Stimulated activated CD8-positive, alpha-beta memory T cell treated with anti-CD3 and anti-CD28 coated beads, Interleukin-12 subunit alpha, Interleukin-12 subunit beta, amount 100 ng/mL, for 24 hours (primary cell): ENCODE measurements around the gene CNNM4.
"Not testable (repeated sequence)": the region's sequence is repeated elsewhere in the genome, so short reads cannot be mapped to it uniquely, and the experiment has no call there.

Experiments used
- DNase-seq: peaks from one replicate; pipeline ENCODE4 v3.0.0-alpha.2; 2020; ENCODE audit errors: extremely low read depth

CNNM4 gene

DNA sequence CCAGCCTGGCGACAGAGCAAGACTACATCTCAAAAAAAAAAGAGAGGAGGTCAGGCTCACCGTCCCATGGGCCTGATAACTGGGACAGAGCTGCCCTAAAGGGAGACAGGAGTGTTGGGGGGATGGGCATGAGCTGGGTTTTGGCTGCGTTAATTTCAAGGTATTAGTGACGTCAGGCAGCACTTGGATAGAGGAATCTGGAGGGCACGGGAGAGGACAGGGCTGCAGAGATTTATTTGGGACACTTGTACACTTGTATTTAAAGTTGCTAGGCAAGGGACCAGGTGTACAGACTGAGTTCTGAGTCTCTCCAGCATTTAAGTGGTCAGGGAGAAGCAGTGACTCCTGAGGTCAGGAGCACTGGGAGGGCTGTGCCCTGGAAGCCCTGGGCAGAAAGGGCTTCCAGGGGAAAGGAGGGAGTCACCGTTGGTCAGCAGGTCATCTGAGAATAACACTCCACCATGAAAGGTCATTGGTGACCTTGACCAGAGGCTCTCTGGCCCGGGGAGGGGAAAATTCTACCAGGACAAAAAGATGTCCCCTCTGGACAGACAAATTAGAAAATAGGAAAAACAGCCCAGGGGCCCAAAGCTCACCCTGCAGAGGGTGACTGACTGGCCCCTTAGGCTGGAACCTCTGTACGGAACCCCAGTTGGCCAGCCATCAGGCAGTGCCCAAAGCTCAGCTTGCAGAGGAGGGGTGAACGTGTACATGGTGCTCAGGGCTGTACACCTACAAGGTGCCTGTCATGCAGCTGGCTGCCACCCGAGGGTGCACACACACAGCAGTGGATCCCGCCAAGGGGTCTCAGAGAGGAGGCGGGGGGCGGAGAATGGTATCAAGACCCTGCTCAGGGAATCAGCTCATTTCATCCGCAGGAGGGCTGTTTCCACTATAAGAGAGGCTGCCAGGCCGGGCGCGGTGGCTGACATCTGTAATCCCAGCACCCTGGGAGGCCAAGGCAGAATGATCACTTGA, 32.4 kb downstream of the CNNM4 start:
- no peak for DNase-seq

DNA sequence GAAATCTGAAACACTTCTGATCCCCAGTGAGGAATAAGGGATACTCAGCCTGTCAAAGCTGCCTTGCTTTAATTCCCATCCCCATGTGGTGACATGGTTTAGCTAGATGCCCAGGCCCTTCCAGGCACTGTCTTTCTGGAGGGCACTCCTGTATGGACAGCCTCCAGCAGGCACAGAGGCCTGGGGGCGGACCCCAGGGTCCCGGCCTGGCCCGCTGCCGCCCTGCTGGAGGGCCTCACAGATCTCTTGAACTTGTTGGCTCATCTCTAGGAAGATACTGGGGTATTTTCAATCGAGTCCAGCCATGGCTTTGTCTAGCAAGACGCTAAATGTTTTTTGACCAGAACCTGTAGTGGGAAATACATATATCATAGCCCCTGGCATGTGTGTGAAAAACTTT, 34.4 kb downstream of the CNNM4 start:
- no peak for DNase-seq

DNA sequence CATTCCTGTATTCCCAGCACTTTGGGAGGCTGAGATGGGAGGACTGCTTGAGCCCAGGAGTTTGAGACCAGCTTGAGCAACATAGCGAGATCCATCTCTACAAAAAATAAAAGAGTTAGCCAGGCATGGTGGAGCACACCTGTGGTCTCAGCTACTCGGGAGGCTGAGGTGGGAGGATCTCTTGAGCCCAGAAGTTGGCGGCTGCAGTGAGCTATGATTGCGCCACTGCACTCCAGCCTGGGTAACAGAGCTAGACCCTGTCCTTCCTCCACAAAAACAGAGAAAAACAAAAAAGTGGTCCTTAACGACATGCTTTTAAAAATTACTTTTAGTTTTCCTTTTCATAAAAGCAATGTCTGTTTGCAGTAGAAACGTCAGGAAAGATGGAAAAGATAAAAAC, 35.8 kb downstream of the CNNM4 start:
- DNase-seq: not testable (repeated sequence)

DNA sequence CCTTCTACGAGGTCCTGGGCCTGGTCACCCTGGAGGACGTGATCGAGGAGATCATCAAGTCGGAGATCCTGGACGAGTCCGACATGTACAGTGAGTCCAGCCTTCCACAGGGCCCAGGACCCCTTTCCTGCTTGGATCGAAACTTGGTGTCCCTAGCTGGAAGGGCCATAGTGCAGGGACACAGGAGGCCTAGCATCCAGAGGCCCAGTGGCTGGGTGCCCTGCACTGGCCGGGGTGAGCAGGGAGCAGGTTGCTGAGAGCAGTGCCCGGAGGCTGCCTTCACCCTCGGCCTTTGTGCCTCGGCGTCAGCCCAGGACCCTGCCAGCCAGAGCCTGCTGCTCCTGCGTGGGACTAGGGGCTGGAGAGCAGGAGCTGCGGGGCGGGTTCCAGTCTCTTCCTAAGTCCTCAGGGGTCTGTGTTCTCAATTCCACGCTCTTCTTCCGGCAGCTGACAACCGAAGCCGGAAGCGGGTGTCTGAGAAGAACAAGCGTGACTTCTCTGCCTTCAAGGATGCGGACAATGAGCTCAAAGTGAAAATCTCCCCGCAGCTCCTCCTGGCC, 36.4 kb downstream of the CNNM4 start:
- DNase-seq: no peak

DNA sequence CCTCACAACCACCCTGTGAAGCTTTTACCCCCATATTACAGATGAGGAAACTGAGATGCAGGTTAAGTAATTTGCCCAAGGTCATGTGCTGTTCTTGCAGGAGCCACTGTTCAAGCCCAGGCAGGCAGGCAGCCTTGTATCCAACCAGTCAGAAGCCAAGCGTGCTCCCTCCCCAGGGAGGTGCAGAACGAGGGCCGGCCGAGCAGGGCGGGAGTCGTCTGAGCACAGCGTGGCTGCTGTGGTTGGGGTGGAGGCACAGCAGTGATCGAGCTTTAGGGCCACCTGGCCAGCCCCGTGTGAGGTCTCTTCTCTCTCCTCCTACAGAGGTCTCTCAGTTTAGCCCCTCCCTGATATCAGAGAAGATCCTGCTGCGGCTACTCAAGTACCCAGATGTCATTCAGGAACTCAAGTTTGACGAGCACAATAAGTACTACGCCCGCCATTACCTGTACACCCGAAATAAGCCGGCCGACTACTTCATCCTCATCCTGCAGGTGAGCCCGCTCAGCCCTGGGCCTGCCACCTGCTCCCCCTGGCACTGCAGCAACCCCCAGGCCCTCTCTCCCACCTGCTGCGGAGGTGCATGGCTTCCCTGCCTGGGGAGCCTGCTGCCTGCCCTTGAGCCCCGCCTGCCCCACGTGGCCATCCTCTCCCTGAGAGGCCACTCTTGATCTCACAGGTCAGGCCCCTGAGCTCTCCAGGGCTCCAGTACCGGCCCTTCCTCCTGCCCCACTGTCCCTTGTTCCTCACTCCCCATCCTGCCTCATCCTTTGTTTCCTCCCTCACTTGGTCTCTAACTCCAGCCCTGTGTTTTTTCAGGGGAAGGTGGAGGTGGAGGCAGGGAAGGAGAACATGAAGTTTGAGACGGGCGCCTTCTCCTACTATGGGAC, 38.3 kb downstream of the CNNM4 start:
- DNase-seq: no peak

DNA sequence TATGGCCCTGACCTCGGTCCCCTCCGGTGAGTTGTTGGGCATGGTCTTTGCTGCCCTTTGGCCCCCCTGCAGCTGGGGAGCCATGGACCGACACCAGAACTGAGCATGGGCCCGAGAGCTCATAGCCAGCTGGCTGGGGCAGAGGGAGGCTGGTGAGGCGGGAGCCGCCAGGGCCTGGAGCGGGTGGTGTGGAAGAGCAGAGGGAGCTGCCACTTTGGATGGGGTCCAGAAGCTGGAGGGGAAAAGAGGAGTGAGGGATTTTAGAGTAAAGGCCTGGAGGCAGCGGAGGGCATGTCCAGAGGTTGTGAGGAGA, 38.9 kb downstream of the CNNM4 start:
- no peak for DNase-seq

DNA sequence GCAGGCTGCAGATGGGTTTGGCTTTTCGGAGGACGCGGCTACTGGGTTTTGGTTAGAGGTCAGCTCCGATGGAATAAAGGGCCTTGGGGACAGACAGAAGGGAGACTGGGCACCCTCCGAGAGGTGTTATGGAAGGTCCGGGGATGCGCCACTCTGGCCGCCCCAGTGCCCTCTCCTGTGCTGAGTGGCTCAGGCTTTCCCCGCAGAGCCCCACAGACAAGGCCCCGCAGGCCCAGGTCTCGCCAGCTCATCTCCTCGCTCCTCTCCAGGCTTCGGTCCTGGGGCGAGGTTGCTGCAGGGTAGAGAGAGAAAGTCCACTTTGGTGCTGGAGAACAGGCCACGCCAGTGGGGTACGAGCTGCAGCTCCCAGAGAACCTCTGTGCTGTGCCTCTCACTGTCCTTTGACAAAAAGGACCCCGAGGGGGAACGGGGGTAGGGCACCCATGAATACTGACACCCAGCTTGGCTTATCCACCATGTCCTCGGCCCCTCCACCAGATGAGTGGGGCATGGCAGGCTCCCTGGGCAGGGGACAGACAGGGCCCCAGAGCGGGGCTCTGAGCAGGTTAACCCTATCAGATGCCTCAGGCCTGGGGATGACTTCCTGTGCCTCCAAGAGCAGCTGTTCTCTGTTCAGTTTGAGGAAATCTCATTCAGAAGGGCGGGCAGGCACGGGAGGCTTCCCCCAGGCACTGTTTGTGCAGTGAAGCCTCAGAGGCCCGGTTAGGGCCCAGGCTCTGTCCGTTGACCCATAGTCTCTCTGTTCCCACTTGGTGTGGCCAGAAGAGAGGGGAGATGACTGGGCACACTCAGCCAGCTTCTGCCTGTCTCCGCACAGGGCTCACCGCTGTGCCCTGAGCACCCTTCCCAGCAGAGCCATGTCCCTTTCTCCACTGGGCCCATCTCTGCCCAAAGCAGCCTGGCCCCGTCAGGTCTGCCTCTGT, 39.6 kb downstream of the CNNM4 start:
- DNase-seq: no peak

DNA sequence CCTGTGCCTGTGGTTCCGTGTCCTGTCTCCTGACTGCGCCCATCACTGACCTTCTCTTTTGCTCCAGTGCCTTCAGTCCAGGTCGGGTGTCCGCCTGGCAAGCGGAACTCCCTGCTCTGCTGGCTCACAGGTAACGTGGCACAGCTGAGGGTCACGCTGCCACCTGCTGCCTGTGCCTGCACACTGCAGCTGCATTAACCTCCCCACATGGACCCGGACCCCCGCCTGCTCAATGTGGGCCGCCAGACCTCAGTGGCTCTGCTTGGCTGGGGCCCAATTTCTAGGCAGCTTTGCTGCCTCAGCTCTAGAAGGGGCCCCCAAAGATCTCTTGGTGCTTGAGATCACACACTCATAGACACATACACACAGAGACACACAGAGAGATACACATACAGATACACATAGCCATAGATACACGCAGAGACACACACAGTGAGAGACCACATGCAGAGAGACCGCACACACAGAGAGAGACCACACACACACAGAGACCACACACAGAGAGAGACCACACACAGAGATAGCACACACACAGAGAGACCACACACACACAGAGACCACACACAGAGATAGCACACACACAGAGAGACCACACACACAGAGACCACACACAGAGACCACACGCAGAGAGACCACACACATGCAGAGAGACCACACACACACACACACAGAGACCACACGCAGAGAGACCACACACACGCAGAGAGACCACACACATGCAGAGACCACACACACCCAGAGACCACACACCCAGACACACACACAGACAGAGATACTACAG, 40.5 kb downstream of the CNNM4 start:
- DNase-seq: no peak

DNA sequence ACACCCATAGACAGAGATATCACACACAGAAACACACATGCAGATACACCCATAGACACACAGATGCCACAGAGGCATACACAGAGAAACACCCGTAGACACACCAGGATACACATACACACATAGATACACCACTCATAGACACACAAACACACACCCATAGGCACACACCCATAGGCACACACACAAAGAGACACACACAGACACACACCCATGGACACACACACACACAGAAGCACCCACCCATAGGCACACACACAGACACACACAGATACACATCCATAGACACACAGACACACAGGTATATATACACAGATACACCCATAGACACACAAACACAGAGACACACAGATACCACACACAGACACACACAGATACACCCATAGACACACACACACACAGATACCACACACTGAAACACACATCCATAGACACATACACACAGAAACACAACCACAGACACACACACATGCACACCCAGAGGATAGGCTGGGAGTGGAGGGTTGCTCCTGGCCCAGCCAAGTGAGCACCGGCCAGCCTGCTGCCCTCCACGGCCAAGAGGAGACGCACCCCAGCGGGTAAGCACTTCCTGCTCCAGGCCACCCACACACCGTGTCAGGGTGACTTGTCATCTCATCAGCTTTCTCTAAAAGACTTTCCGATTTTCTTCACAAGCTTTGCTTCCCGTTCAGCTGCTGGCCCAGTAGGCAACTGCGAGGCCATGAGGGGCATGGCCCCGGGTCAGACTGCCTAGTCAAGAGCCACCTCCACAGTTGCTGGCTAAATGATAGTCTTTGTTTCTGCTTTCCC, 41.3 kb downstream of the CNNM4 start:
- no peak for DNase-seq

DNA sequence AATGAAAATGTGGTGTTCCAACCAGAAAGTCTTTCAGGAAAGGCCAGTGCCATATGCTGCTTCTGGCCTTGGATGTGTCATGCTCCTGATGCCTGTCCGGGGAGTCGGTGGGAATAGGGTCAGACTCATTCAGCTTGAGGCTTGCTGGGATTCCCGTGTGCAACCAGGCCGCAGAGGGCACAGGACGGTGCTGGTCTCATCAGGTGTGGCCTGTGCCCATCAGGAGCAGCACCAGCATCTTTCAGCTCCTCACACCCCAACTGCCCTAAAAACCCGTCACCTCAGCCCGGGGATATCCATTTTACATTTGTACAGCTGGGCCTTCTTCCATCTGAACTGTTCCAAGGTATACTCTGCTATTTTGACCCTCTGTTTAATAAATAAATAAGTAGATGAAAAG, 42.0 kb downstream of the CNNM4 start:
- DNase-seq: no peak

DNA sequence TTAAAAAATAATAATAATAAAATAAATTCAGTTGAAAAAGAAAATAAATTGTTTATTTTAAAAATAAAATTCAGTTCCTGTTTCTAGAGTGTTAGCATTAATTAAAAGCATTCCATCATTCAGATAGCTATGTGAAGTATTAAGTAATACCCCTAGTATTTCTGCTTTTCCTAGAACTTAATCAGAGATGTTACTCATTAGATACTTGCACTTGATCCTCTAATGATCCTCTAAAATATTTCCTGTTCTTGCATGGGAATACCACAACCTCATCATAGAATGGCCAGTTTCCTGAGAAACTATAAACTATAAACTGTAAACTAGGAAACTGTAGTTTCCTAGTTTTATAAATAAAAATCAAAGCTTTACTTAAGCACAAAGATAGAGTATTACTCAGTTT, 44.3 kb downstream of the CNNM4 start:
- no peak for DNase-seq

DNA sequence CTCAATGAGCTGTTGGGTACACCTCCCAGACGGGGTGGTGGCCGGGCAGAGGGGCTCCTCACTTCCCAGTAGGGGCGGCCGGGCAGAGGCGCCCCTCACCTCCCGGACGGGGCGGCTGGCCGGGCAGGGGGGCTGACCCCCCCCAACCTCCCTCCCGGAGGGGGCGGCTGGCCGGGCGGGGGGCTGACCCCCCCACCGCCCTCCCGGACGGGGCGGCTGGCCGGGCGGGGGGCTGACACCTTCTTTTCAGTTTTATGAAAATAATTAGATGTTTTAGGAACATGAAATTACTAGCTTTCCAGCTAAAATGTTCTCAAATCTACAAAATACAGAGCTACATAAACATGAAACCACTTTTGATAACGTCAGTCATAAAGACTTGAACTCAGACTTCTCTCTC, 45.2 kb downstream of the CNNM4 start:
- not testable (repeated sequence) for DNase-seq

DNA sequence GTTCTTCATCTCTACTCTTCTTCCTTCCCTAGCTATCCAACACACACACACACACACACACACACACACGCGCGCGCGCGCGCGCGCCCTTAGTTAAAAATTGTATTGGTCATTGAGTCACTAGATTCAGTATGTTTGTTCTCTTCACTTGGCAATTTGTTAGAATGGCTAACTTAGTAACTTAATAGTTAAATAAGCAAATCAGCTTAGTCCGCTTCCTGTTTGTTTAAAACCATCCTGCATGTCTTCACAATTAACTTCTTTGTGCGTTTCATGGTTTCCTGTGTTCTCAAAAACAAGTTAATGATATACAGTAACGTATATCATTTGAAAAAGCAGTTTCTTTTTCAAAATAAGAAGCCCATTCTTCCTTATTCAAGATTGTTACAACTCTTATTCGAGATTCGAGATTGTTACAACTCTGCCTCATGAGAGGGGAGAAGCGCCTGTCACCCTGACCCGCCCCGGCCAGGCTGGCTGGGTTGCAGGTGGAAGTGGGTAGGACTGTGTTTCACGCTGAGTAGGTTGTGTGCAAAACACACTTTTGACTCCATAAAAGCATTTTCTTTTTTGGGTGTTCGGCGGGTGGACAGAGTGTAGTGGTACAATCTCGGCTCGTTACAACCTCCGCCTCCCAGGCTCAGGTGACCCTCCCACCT, 45.9 kb downstream of the CNNM4 start:
- no peak for DNase-seq

DNA sequence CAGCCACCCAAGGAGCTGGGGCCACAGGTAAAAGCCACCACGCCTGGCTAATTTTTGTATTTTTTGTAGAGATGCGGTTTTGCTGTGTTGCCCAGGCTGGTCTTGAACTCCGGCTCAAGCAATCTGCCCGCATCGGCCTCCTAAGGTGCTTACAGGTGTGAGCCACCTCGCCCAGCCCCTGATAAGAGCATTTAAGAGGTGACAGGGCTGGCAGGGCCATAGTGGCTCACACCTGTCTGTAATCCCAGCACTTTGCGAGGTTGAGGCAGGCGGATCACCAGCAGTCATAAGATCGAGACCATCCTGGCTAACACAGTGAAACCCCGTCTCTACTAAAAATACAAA, 46.4 kb downstream of the CNNM4 start:
- no peak for DNase-seq

DNA sequence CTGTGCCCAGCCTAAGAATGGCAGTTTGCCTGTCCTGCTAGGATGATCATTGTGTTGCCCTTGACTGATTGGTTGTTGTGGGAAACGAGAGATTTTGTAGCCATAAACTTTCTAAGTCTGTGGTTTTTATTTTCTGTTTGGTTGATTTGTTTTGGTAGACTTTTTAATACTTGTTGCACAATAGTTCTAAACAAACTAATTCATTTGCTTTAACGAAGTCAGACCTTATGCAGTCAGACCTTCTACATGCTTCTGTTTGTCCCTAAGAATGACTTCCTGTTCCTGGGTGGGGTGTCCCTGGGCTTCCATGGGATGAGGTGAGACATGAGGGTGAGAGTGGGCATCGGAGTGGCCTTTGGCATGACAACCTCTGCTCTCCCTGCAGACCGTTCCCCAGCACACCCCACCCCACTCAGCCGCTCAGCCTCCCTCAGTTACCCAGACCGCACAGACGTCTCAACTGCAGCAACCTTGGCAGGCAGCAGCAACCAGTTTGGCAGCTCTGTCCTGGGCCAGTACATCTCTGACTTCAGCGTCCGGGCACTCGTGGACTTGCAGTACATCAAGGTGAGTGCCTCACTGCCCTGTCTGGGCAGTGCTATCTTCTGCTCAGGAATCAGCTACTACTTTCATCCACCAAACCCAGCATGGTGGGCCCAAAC, 47.6 kb downstream of the CNNM4 start:
- no peak for DNase-seq

DNA sequence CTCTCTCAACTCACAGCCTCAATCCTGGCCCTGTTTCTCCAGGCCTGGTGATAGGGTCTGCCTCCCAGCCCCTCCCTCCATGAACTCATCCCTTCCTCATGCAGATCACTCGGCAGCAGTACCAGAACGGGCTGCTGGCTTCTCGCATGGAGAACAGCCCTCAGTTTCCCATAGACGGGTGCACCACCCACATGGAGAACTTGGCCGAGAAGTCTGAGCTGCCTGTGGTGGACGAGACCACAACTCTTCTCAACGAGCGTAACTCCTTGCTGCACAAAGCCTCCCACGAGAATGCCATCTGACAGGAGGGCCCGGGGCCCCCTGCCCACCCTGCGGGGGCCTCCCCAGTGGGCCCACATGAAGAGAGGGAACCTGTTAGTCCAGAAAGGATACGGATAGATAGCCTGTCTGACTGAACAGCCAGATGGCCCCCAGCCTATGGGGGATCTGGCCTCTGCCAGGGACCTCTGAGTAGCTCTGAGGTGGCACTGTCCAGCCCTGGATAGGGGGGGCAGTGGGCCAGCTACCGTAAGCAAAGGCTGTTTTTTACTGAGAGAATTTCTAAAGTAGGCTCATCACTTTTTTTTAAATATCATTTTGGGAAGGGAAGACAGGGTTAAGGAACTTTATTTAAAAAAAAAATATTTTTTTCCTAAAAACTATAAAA, 48.6 kb downstream of the CNNM4 start:
- DNase-seq: no peak

DNA sequence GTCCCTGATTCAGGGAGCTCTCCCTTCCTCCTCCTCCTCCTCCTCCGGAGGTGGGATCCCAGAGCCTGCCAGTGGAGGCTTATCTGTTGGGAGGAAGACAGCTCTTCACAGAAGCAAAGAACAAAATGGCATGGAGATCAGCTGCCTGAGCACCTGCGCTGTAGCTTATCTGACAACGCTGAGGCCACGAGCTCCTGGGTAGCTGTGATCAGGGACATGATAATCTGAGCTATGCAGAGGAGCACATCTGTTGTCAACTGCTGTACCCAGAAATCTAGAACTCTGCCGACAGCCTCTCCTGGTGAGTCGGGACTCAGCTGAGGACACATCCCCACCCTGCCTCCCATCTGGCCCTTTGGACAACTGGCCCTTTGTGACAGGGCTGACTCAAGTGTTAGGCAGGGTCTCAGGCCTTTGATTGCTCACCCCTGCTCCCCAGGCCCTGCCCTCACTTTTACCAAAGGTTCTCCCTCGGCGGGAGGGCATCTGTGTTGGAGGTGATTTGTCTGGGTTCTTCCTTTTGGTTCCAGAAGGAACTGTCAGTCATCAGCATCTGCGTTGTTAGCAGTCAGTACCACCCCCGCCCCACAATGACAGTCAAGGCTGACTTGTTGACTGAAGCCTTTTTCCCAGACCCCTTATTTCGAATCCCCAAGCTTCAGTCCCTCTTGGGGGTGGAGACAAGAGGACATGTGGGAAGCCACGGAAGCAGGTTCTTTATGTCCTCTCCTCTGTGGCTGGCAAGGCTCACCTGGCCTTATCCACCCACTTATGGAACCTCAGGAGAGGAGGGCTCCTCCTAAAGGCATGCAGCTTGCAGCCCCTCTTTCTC, 49.5 kb downstream of the CNNM4 start:
- no peak for DNase-seq
